Measurements from ENCODE around the gene SNAPC5.

SNAPC5 gene

DNA sequence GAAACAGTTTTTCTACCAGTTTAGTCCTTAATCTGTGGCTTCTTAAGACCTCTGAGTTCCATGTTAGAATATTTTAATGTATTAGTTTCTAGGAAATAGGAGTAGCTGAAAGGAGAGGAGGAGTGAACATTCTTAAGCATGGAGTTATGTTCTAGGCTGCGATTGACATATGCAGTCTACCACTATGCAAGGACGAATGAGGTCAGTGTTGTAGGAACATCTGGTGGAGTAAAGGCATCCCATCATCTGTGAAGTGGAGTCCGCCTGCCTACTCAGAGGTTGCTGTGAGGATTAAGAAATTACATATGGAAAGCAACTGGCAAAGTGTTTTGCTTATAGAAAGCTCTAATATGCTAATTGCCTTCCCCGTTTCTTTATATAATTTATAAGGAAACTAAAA is 45.1 kb downstream of the SNAPC5 start:
- Histone ChIP-seq H3K4me1 (0 out of 2 replicates have a peak, but pooled peaks cover 3% of the 10 kb centered on the region), H3K27me3 (no peaks in the 10 kb centered on the region)
- TF ChIP-seq, protein P1, sequence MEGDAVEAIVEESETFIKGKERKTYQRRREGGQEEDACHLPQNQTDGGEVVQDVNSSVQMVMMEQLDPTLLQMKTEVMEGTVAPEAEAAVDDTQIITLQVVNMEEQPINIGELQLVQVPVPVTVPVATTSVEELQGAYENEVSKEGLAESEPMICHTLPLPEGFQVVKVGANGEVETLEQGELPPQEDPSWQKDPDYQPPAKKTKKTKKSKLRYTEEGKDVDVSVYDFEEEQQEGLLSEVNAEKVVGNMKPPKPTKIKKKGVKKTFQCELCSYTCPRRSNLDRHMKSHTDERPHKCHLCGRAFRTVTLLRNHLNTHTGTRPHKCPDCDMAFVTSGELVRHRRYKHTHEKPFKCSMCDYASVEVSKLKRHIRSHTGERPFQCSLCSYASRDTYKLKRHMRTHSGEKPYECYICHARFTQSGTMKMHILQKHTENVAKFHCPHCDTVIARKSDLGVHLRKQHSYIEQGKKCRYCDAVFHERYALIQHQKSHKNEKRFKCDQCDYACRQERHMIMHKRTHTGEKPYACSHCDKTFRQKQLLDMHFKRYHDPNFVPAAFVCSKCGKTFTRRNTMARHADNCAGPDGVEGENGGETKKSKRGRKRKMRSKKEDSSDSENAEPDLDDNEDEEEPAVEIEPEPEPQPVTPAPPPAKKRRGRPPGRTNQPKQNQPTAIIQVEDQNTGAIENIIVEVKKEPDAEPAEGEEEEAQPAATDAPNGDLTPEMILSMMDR (IDR thresholded peaks at IDR 0.05; ENCODE audit: low read depth, low read length) = no peak

More for the DNA sequence above, 45.1 kb downstream of the SNAPC5 start:
- Histone ChIP-seq H3K9me3 (no peaks in the 10 kb centered on the region), H3K36me3 (peaks cover 5% of the 10 kb centered on the region), H3K4me3 (ENCODE audit: low read depth, low read length) (no peak overlapping the region)
- DNase-seq = no peak

Data from BE2C (cell line).